Neutrophil (primary cell): ENCODE data around the gene KIZ.

Experiments
- H3K27ac ChIP-seq: fragments of 200-600 bp; sonication (generic); 2 replicates; pipeline ENCODE4 v1.5.1; 2016; ENCODE audit warnings: mild to moderate bottlenecking, moderate library complexity
- H3K27me3 ChIP-seq: fragments of 200-600 bp; sonication (generic); 2 replicates; pipeline ENCODE4 v1.6.0; 2016; ENCODE audit warnings: mild to moderate bottlenecking
- H3K36me3 ChIP-seq: fragments of 200-600 bp; sonication (generic); 2 replicates; pipeline ENCODE4 v1.5.1; 2017
- H3K4me1 ChIP-seq, 2 experiments: fragments of 200-600 bp in 1 of 2; sonication (generic) in 1 of 2; 1 replicate in 1 of 2; 2 replicates in 1 of 2; pipeline versions ENCODE4 v1.5.1 to v1.6.1; 2013 to 2016; ENCODE audit warnings: low read depth in 1 of 2, low read length in 1 of 2, mild to moderate bottlenecking in 1 of 2, moderate library complexity in 1 of 2; ENCODE audit not compliant: control insufficient read depth in 1 of 2, insufficient read depth in 1 of 2
- H3K4me3 ChIP-seq, 2 experiments: fragments of 200-600 bp in 1 of 2; sonication (generic) in 1 of 2; 1 replicate in 1 of 2; 2 replicates in 1 of 2; pipeline ENCODE4 v1.5.1; 2013 to 2016; ENCODE audit warnings: low read depth in 1 of 2, low read length in 1 of 2, mild to moderate bottlenecking in 1 of 2, moderate library complexity in 1 of 2
- H3K9me3 ChIP-seq: fragments of 200-600 bp; sonication (generic); 2 replicates; pipeline ENCODE4 v1.5.1; 2016
- TF ChIP-seq, protein P1 (sequence below): fragments of 200-600 bp; sonication (generic); IDR thresholded peaks from 2 replicates; pipeline ENCODE4 v1.5.1; 2016; ENCODE audit warnings: antibody characterized with exemption

KIZ gene

GRCh38 chr20:21181028-21181427 lies 55.1 kb downstream of the KIZ start:
- no peaks in the 10 kb centered on the region for H3K9me3 ChIP-seq
- H3K4me3 ChIP-seq, result no peak overlapping the region
- TF ChIP-seq, protein P1, sequence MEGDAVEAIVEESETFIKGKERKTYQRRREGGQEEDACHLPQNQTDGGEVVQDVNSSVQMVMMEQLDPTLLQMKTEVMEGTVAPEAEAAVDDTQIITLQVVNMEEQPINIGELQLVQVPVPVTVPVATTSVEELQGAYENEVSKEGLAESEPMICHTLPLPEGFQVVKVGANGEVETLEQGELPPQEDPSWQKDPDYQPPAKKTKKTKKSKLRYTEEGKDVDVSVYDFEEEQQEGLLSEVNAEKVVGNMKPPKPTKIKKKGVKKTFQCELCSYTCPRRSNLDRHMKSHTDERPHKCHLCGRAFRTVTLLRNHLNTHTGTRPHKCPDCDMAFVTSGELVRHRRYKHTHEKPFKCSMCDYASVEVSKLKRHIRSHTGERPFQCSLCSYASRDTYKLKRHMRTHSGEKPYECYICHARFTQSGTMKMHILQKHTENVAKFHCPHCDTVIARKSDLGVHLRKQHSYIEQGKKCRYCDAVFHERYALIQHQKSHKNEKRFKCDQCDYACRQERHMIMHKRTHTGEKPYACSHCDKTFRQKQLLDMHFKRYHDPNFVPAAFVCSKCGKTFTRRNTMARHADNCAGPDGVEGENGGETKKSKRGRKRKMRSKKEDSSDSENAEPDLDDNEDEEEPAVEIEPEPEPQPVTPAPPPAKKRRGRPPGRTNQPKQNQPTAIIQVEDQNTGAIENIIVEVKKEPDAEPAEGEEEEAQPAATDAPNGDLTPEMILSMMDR, result no peak
- H3K36me3 ChIP-seq, result no peaks in the 10 kb centered on the region
- H3K27ac ChIP-seq, result no peak overlapping the region
- no peaks in the 10 kb centered on the region for H3K27me3 ChIP-seq
- peaks cover 0 to 3% of the 10 kb centered on the region in 2 experiments for H3K4me1 ChIP-seq

DNA sequence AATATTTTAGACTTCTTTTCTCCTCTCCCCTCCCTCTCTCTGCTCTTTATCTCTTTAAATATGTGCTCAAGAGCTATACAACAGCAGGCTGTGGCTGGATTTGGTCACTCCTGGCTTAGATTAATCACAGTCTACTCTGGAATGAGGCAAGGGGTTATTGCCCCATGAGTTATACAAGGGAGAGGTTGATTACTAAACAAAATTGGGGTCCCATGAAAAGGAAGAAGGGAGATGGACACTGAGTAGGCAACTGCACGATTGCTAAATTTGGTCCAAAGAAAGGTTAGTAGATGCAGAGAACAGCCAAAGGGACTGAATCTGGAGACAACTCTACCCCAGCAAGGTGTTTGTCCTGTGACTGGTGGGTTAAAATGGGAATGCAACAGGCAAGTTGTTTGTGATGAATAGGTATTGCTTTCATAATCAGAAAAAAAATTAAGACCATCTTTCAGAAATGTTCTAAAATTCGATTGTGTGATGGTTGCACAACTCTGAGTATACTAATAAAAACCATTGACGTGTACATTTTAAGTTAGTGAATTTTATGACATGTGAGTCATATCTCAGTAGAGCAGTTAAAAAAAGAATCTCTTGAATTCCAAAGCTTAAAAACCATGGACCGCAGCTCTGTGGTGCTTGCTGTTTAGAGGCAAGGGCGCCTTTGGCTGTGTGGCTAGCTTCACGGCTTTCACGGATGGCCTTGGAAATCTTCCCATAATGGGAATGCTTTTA lies 57.1 kb downstream of the KIZ start:
- Histone ChIP-seq H3K9me3 (no peaks in the 10 kb centered on the region), H3K4me3 (no peak overlapping the region), H3K27me3 (no peaks in the 10 kb centered on the region), H3K4me1 (peaks cover 0 to 3% of the 10 kb centered on the region in 2 experiments), H3K36me3 (no peaks in the 10 kb centered on the region), H3K27ac (no peak overlapping the region)
- TF ChIP-seq, protein P1, result no peak

- Histone ChIP-seq H3K4me1 (peaks cover 0 to 3% of the 10 kb centered on the region in 2 experiments), H3K9me3 (no peaks in the 10 kb centered on the region), H3K36me3 (no peaks in the 10 kb centered on the region), H3K27ac (no peak overlapping the region), H3K4me3 (no peak overlapping the region), H3K27me3 (no peaks in the 10 kb centered on the region)
- TF ChIP-seq, protein P1, result no peak
Observed at GRCh38 chr20:21183722-21184121, 57.8 kb downstream of the KIZ start.

DNA sequence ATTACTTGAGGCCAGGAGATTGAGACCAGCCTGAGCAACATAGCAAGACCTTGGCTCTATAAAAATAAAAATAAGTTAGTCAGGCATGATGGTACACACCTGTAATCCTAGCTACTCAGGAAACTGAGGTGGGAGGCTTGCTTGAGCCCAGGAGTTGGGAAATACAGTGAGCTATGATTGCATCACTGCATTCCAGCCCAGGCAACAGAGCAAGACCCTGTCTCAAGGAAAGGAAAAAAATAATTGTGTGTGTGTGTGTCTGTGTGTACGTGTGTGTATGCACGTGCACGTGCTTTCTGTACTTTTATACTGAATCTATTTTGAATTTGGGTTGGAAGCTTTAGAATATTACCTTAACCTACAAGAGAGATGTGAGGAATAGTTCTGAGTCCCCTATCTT lies 58.9 kb downstream of the KIZ start:
- Histone ChIP-seq H3K4me1 (peaks cover 0 to 3% of the 10 kb centered on the region in 2 experiments), H3K9me3 (no peaks in the 10 kb centered on the region), H3K36me3 (no peaks in the 10 kb centered on the region), H3K4me3 (no peak overlapping the region), H3K27me3 (no peaks in the 10 kb centered on the region), H3K27ac (no peak overlapping the region)
- TF ChIP-seq, protein P1, result no peak

- TF ChIP-seq, protein P1, result no peak
Observed at GRCh38 chr20:21185849-21186248, 60.0 kb downstream of the KIZ start.

More at GRCh38 chr20:21185849-21186248, 60.0 kb downstream of the KIZ start:
- Histone ChIP-seq H3K27me3 (no peaks in the 10 kb centered on the region), H3K9me3 (no peaks in the 10 kb centered on the region), H3K27ac (no peak overlapping the region), H3K4me1 (peaks cover 0 to 3% of the 10 kb centered on the region in 2 experiments), H3K36me3 (no peaks in the 10 kb centered on the region), H3K4me3 (no peak overlapping the region)
